H9 (cell line): ENCODE data around the gene OSBPL10. TPM values are rescaled to one million over a fixed set of nuclear protein-coding genes. Genes with fewer than 3 reads are reported as not detected.

ENCODE experiments used
- DNase-seq: peaks from one replicate; pipeline ENCODE4 v3.0.0-alpha.2; 2017
- H2AFZ ChIP-seq: one replicate; pipeline ENCODE4 v1.6.1; 2013; ENCODE audit warnings: mild to moderate bottlenecking, low read length, control low read depth, moderate library complexity
- H2AK5ac ChIP-seq: 2 replicates; pipeline ENCODE4 v1.6.1; 2013; ENCODE audit warnings: low read length, control low read depth, mixed read lengths; ENCODE audit not compliant: insufficient read length
- H2BK120ac ChIP-seq: one replicate; pipeline ENCODE4 v1.6.1; 2013; ENCODE audit warnings: low read depth, mild to moderate bottlenecking, low read length, control low read depth, inconsistent platforms; ENCODE audit not compliant: poor library complexity, severe bottlenecking
- H2BK12ac ChIP-seq: 2 replicates; pipeline ENCODE4 v1.6.1; 2013; ENCODE audit warnings: low read length, control low read depth, mixed read lengths, low read depth; ENCODE audit not compliant: insufficient read length
- H2BK15ac ChIP-seq: 2 replicates; pipeline ENCODE4 v1.6.1; 2013; ENCODE audit warnings: low read depth, low read length, control low read depth
- H2BK20ac ChIP-seq: one replicate; pipeline ENCODE4 v1.6.1; 2013; ENCODE audit warnings: low read depth, mild to moderate bottlenecking, low read length, control low read depth, inconsistent platforms; ENCODE audit not compliant: poor library complexity, severe bottlenecking
- H2BK5ac ChIP-seq: 2 replicates; pipeline ENCODE4 v1.6.1; 2013; ENCODE audit warnings: low read length, control low read depth, mixed read lengths; ENCODE audit not compliant: insufficient read length
- H3K14ac ChIP-seq: 2 replicates; pipeline ENCODE4 v1.6.1; 2013; ENCODE audit warnings: low read length, control low read depth; ENCODE audit not compliant: insufficient read depth
- H3K18ac ChIP-seq: 2 replicates; pipeline ENCODE4 v1.6.1; 2013; ENCODE audit warnings: low read depth, mild to moderate bottlenecking, mixed read lengths, low read length, control low read depth; ENCODE audit not compliant: insufficient read length
- H3K23ac ChIP-seq: 2 replicates; pipeline ENCODE4 v1.6.1; 2013; ENCODE audit warnings: low read length, control low read depth, mixed read lengths, low read depth; ENCODE audit not compliant: insufficient read length
- H3K23me2 ChIP-seq: 2 replicates; pipeline ENCODE4 v1.6.1; 2013; ENCODE audit warnings: low read depth, mild to moderate bottlenecking, mixed read lengths, low read length, control low read depth; ENCODE audit not compliant: insufficient read length, poor library complexity, severe bottlenecking
- H3K27ac ChIP-seq: 2 replicates; pipeline ENCODE4 v1.5.1; 2013; ENCODE audit warnings: low read length, control low read depth, mixed read lengths, low read depth; ENCODE audit not compliant: insufficient read length
- H3K27me3 ChIP-seq: 2 replicates; pipeline ENCODE4 v1.6.1; 2013; ENCODE audit warnings: low read length, control low read depth, inconsistent platforms; ENCODE audit not compliant: insufficient read depth
- H3K4ac ChIP-seq: 2 replicates; pipeline ENCODE4 v1.6.1; 2013; ENCODE audit warnings: low read depth, mild to moderate bottlenecking, control low read depth, inconsistent platforms, low read length, moderate library complexity
- H3K4me1 ChIP-seq: 2 replicates; pipeline ENCODE4 v1.6.1; 2013; ENCODE audit warnings: low read length, control low read depth, inconsistent platforms; ENCODE audit not compliant: insufficient read depth
- H3K4me2 ChIP-seq: 2 replicates; pipeline ENCODE4 v1.6.1; 2013; ENCODE audit warnings: low read length, control low read depth, mixed read lengths; ENCODE audit not compliant: insufficient read length, insufficient read depth
- H3K56ac ChIP-seq: 2 replicates; pipeline ENCODE4 v1.6.1; 2013; ENCODE audit warnings: low read depth, mild to moderate bottlenecking, mixed read lengths, low read length, control low read depth; ENCODE audit not compliant: insufficient read length
- H3K79me1 ChIP-seq: 2 replicates; pipeline ENCODE4 v1.6.1; 2013; ENCODE audit warnings: low read depth, mild to moderate bottlenecking, moderate library complexity, low read length, control low read depth, inconsistent platforms; ENCODE audit not compliant: insufficient read depth, poor library complexity, severe bottlenecking
- H3K79me2 ChIP-seq: 2 replicates; pipeline ENCODE4 v1.6.1; 2013; ENCODE audit warnings: low read length, control low read depth, inconsistent platforms; ENCODE audit not compliant: insufficient read depth
- H3K9ac ChIP-seq: 2 replicates; pipeline ENCODE4 v1.6.1; 2013; ENCODE audit warnings: low read length, control low read depth, mixed read lengths; ENCODE audit not compliant: insufficient read length; ENCODE audit errors: extremely low read depth
- H3K9me3 ChIP-seq: one replicate; pipeline ENCODE4 v1.6.1; 2013; ENCODE audit warnings: low read depth, low read length, inconsistent platforms; ENCODE audit not compliant: control insufficient read depth
- H3T11ph ChIP-seq: one replicate; pipeline ENCODE4 v1.6.1; 2013; ENCODE audit warnings: mild to moderate bottlenecking, low read length, control low read depth, inconsistent platforms
- H4K20me1 ChIP-seq: one replicate; pipeline ENCODE4 v1.6.1; 2013; ENCODE audit not compliant: control insufficient read depth, insufficient read length, insufficient read depth
- H4K5ac ChIP-seq: 2 replicates; pipeline ENCODE4 v1.6.1; 2013; ENCODE audit warnings: low read depth, mild to moderate bottlenecking, mixed read lengths, low read length, control low read depth; ENCODE audit not compliant: insufficient read length
- H4K8ac ChIP-seq: replicated peaks from 2 replicates; pipeline ENCODE4 v1.6.1; 2013; ENCODE audit warnings: low read length, control low read depth, mixed read lengths, low read depth; ENCODE audit not compliant: insufficient read length
- H4K91ac ChIP-seq: 2 replicates; pipeline ENCODE4 v1.6.1; 2013; ENCODE audit warnings: low read depth, mild to moderate bottlenecking, moderate library complexity, mixed read lengths, low read length, control low read depth; ENCODE audit not compliant: insufficient read length
- H3K27ac Mint-ChIP-seq, 3 experiments: 2 replicates in 2 of 3; 3 replicates in 1 of 3; pipeline ENCODE4 v1.8.0; 2020 to 2021; ENCODE audit warnings: mixed read lengths in 3 of 3, mild to moderate bottlenecking in 1 of 3, moderate library complexity in 1 of 3
- H3K27me3 Mint-ChIP-seq: 2 replicates; pipeline ENCODE4 v1.8.0; 2021; ENCODE audit warnings: low read depth, mild to moderate bottlenecking, moderate library complexity, mixed read lengths
- H3K36me3 Mint-ChIP-seq, 3 experiments: 2 replicates in 2 of 3; 3 replicates in 1 of 3; pipeline ENCODE4 v1.8.0; 2020 to 2021; ENCODE audit warnings: low read depth in 3 of 3, mixed read lengths in 3 of 3; ENCODE audit not compliant: insufficient read depth in 1 of 3
- H3K4me1 Mint-ChIP-seq, 2 experiments: 2 replicates each; pipeline ENCODE4 v1.8.0; 2020; ENCODE audit warnings: mixed read lengths in 2 of 2
- H3K4me3 Mint-ChIP-seq, 2 experiments: 2 replicates in 1 of 2; 3 replicates in 1 of 2; pipeline ENCODE4 v1.8.0; 2020 to 2021; ENCODE audit warnings: mild to moderate bottlenecking in 2 of 2, mixed read lengths in 2 of 2, moderate library complexity in 1 of 2
- H3K9me3 Mint-ChIP-seq, 2 experiments: 2 replicates in 1 of 2; 3 replicates in 1 of 2; pipeline ENCODE4 v1.8.0; 2020; ENCODE audit warnings: mild to moderate bottlenecking in 2 of 2, mixed read lengths in 2 of 2, moderate library complexity in 1 of 2
- WGBS: extraction: QIAGEN DNeasy Blood & Tissue Kit; methylation state at CpG from one replicate; pipeline ENCODE4 v1.1.7; 2013; ENCODE audit warnings: missing lambda C conversion rate, low lambda C conversion rate, mixed read lengths; ENCODE audit not compliant: insufficient read length; ENCODE audit errors: extremely low coverage; 5-methylcytosine and 5-hydroxymethylcytosine counted together
- total RNA-seq: library from RNA; stranded (reverse); gene quantifications from 2 replicates; pipeline ENCODE4 v1.2.1, GENCODE V29; 2021
- TF ChIP-seq, protein P1 (sequence below): fragments of 200-600 bp; sonication (generic); conservative IDR thresholded peaks from 3 replicates; pipeline ENCODE4 v1.8.0; 2021; ENCODE audit warnings: antibody characterized with exemption, mild to moderate bottlenecking

Gene OSBPL10
- total RNA-seq, 1 experiment from 2014 or later: 42.7 TPM

DNA sequence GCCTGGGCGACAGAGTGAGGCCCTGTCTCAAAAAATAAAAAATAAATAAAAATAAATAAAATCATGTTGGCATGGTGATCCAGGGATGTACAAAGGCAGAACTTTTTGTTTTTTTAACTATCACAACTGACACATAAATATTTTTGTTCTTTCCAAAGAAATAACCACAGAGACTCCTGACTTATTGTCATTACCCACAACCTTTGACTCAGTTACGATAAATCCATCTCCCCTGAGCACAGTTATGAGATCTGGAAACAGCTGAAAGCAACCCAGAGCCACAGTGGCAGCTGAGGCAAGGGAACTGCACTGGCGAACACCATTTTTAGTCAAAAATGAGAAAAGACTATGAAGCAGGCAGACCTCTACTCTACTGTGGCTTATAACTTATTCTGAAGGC, 24.0 kb downstream of the OSBPL10 start:
- peaks cover 18 to 21% of the 10 kb centered on the region in 2 experiments for H3K9me3 Mint-ChIP-seq
- H3K14ac ChIP-seq: no peak overlapping the region
- H3T11ph ChIP-seq: no peak overlapping the region
- WGBS: no CpG with 5 or more reads among the region's 3 CpGs
- H2BK120ac ChIP-seq: no peak overlapping the region
- peaks cover 8% of the 10 kb centered on the region; the same call in 1 of the 2 replicates for H3K4me1 ChIP-seq
- no peaks in the 10 kb centered on the region for H3K27me3 Mint-ChIP-seq
- H2BK15ac ChIP-seq: no peak overlapping the region
- no peak overlapping the region for H3K18ac ChIP-seq
- no peaks in the 10 kb centered on the region for H4K20me1 ChIP-seq
- H3K36me3 Mint-ChIP-seq: peaks cover 31 to 43% (median 32%) of the 10 kb centered on the region in 3 experiments
- TF ChIP-seq, protein P1, sequence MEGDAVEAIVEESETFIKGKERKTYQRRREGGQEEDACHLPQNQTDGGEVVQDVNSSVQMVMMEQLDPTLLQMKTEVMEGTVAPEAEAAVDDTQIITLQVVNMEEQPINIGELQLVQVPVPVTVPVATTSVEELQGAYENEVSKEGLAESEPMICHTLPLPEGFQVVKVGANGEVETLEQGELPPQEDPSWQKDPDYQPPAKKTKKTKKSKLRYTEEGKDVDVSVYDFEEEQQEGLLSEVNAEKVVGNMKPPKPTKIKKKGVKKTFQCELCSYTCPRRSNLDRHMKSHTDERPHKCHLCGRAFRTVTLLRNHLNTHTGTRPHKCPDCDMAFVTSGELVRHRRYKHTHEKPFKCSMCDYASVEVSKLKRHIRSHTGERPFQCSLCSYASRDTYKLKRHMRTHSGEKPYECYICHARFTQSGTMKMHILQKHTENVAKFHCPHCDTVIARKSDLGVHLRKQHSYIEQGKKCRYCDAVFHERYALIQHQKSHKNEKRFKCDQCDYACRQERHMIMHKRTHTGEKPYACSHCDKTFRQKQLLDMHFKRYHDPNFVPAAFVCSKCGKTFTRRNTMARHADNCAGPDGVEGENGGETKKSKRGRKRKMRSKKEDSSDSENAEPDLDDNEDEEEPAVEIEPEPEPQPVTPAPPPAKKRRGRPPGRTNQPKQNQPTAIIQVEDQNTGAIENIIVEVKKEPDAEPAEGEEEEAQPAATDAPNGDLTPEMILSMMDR: no peak
- no peak overlapping the region for H2BK12ac ChIP-seq
- H4K91ac ChIP-seq: no peak overlapping the region
- peaks cover 51 to 58% of the 10 kb centered on the region in 2 experiments for H3K4me1 Mint-ChIP-seq
- H2AK5ac ChIP-seq: no peak overlapping the region
- peaks cover 4% of the 10 kb centered on the region for H3K23me2 ChIP-seq
- no peak overlapping the region for H3K4me3 Mint-ChIP-seq
- H2BK5ac ChIP-seq: no peak overlapping the region
- no peak overlapping the region for H4K8ac ChIP-seq
- H3K23ac ChIP-seq: no peak overlapping the region
- peak overlapping the region in 1 of 3 experiments; percentile 34; a peak in 1 of 7 replicates for H3K27ac Mint-ChIP-seq
- no peak overlapping the region for H3K56ac ChIP-seq
- H3K9ac ChIP-seq: no peak overlapping the region
- H3K27ac ChIP-seq: no peak overlapping the region
- H3K79me1 ChIP-seq: no peaks in the 10 kb centered on the region
- H3K27me3 ChIP-seq: no peaks in the 10 kb centered on the region
- DNase-seq: no peak
- peaks cover 47% of the 10 kb centered on the region for H3K79me2 ChIP-seq
- H3K4ac ChIP-seq: no peak overlapping the region
- H2AFZ ChIP-seq: no peak overlapping the region
- no peak overlapping the region for H2BK20ac ChIP-seq
- H4K5ac ChIP-seq: no peak overlapping the region
- no peak overlapping the region for H3K4me2 ChIP-seq
- H3K9me3 ChIP-seq: peaks cover 11% of the 10 kb centered on the region
